VCaP (cell line): Measurements from ENCODE around the gene LGSN.

Source experiments
- H3K27ac ChIP-seq: fragments of 450-650 bp; 2 replicates; pipeline ENCODE4 v1.5.1; 2017
- TF ChIP-seq, protein P1 (sequence below): fragments of 450-650 bp; conservative IDR thresholded peaks from 2 replicates; pipeline ENCODE4 v1.5.1; 2017; ENCODE audit warnings: mild to moderate bottlenecking, moderate library complexity

LGSN gene

GRCh38 chr6:63303476-63303875, 16.3 kb downstream of the LGSN start:
- TF ChIP-seq, protein P1, sequence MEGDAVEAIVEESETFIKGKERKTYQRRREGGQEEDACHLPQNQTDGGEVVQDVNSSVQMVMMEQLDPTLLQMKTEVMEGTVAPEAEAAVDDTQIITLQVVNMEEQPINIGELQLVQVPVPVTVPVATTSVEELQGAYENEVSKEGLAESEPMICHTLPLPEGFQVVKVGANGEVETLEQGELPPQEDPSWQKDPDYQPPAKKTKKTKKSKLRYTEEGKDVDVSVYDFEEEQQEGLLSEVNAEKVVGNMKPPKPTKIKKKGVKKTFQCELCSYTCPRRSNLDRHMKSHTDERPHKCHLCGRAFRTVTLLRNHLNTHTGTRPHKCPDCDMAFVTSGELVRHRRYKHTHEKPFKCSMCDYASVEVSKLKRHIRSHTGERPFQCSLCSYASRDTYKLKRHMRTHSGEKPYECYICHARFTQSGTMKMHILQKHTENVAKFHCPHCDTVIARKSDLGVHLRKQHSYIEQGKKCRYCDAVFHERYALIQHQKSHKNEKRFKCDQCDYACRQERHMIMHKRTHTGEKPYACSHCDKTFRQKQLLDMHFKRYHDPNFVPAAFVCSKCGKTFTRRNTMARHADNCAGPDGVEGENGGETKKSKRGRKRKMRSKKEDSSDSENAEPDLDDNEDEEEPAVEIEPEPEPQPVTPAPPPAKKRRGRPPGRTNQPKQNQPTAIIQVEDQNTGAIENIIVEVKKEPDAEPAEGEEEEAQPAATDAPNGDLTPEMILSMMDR: no peak
- no peak overlapping the region for H3K27ac ChIP-seq

- no peak overlapping the region for H3K27ac ChIP-seq
Measured at GRCh38 chr6:63299667-63300066, 20.1 kb downstream of the LGSN start.

DNA sequence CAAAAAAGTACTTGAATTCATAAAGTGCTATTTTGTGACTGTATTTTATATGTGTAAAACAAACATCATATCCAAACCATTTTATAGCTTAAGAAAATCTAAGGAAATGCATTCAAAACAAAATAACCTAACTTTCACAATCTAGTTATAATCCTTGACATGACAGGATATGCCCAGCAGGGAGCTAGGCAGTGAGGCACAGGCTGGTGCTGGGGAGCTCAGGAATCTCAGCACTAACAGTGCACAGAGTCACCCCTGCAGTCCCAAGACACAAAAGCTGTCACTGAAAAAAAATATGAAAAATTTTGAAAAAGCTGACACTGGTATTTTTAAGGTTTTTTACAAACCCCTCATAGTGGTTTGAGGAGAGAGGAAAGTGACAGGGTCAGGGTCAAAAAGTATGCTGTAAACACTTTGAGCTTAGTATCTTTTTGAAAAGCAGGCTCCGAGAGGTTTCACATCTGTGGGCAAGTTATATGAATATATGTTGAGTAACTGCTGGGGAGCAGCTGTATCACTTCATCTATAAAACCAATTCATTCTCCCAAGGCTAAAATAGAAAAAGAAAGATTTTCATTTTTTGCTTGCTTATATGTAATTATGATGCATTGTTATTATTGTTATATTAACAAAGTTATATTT, 24.1 kb downstream of the LGSN start:
- H3K27ac ChIP-seq: no peak overlapping the region
- TF ChIP-seq, protein P1: no peak

More at GRCh38 chr6:63299667-63300066, 20.1 kb downstream of the LGSN start:
- TF ChIP-seq, protein P1: no peak

DNA sequence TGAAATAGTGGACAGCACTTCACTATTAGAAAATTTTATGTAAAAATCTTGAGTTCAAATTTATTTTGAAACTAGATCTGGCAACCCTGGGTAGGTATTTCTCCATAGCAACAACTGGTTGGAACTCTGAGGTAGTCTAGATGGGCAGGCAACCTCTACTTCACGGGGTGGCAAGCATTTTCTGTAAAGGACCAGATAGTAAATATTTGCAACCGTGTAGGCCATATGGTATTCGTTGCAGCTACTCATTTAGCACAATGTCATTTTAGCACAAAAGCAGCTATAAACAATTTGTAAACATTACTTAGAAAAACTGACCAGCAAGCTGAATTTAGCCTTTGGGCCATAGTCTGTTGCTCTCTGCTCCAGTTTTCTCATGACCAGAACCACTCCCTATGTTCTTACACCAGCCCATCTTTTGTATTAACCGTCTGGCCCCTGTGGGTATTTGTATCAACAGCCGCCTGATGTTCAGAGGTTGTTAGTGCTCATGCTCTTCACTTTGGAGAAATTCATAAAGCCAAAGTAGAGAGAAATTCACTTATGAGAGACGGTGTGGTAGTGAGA, 29.2 kb downstream of the LGSN start:
- TF ChIP-seq, protein P1: no peak
- no peak overlapping the region for H3K27ac ChIP-seq

- no peak overlapping the region for H3K27ac ChIP-seq
- TF ChIP-seq, protein P1: no peak
Measured at GRCh38 chr6:63289269-63289872, 30.4 kb downstream of the LGSN start.

GRCh38 chr6:63280639-63281180, 39.1 kb downstream of the LGSN start:
- no peak overlapping the region for H3K27ac ChIP-seq
- TF ChIP-seq, protein P1: no peak

GRCh38 chr6:63278916-63279315, 40.9 kb downstream of the LGSN start:
- H3K27ac ChIP-seq: no peak overlapping the region
- TF ChIP-seq, protein P1: no peak
